HG03571 (cell line): Measurements from ENCODE around the gene KIF13A.
"Not testable (repeated sequence)": the region's sequence is repeated elsewhere in the genome, so short reads cannot be mapped to it uniquely, and the experiment has no call there.

Experiments used
- ATAC-seq: cut with Tn5 transposase; IDR thresholded peaks from one replicate; pipeline ENCODE4 v1.9.1; 2021; ENCODE audit not compliant: unreplicated experiment

Gene KIF13A

DNA sequence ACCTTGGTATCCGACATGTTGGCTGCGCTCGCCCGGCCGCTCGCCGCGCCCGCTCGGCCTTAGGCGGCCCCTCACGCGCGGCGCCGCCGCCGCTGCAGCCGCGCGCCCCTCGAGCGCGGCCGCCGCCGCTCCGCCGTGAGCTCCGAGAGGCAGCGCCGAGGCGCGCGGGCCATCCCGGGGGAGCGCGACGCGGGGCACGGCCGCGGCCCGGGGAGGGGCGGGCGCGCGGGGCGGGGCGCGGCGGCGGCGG is at the start of gene KIF13A:
KIF13A (minus strand) TSS at position 189 of the 250 bp plus-strand sequence; CDS start at position 17, 172 bp downstream.
- peak; percentile 21 for ATAC-seq

- no peak for ATAC-seq
These were observed 49.3 kb upstream of the KIF13A start for GRCh38 chr6:18036781-18037180.

GRCh38 chr6:18035330-18035854 is 48.0 kb upstream of the KIF13A start:
- ATAC-seq, result no peak

- ATAC-seq, result no peak
These were observed 47.4 kb upstream of the KIF13A start for GRCh38 chr6:18034798-18035202.

GRCh38 chr6:18031680-18032256 is 44.3 kb upstream of the KIF13A start:
- ATAC-seq, result no peak

- no peak for ATAC-seq
These were observed 43.8 kb upstream of the KIF13A start for GRCh38 chr6:18031189-18031588.

- no peak for ATAC-seq
These were observed 40.9 kb upstream of the KIF13A start for GRCh38 chr6:18028332-18028731.

DNA sequence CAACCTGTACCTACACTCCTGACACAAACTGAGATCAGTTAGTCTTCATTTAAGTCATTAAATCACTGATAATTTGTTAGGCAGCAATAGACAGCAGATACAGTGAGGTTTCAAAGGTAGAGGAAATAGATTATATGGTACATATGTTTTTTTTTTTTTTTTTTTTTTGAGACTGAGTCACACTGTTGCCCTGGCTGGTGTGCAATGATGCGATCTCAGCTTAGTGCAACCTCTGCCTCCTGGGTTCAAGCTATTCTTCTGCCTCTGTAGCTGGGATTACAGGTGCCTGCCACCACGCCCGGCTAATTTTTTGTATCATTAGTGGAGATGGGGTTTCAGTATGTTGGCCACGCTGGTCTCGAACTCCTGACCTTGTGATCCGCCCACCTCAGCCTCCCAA is 38.2 kb upstream of the KIF13A start:
- no peak for ATAC-seq

- no peak for ATAC-seq
These were observed 37.4 kb upstream of the KIF13A start for GRCh38 chr6:18024876-18025275.

DNA sequence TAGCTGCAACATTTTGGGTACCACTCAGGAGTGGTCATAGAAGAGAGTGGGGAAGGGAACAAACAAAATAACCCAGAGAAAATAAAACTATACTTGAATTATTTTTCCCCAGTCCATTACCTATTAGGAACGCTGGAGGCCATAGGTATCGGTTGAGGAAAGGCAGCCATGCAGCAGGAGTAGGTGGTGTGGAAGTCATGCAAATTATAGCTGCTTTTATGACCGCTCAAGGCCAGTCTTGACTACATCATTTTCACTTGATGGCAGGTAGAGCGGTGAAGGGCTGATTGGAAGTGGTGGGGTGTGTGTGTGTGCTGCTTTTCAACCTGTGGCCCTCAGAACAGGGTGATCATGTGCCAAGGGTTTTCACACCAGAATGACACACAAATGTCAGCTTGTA is 36.5 kb upstream of the KIF13A start:
- no peak for ATAC-seq

DNA sequence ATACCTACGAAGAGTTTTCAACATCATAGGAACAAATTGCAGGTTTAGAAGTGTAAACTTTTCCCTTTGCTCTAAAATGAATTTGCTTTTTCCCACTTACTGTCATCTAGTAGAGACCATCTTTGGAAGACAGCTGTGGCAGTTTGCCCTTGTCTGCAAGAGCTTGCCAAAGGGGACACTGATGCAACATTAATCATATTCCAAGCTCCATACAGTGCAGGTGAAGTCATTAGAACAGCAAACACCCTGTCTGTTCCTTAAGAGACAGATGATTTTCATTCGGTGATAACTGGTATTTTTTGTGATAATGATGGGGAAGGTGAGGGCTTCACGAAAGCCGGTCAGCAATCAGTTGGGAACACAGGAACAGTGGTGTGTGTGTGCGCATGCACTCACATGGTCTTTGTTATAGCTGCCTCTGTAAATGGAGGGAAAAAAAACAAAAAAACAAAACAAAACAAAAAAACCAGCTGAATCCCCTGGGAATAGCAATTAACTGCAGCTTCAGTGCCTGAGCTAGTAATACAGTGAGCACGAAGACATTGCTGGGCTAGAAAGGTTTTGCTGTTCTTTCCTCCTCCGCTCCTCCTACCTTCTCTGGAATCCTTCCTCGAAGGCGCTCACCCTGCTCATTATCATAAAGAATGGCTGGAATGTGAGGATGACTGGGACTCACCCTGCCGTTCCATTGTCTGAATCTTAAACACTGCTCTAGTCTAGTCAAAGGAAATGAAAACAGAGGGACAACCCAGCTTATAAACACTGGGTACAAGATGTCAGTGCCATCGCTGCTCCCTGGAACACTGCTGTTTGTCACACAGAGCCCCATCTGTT is 35.2 kb upstream of the KIF13A start:
- ATAC-seq, result no peak

- no peak for ATAC-seq
These were observed 33.9 kb upstream of the KIF13A start for GRCh38 chr6:18021166-18021850.

DNA sequence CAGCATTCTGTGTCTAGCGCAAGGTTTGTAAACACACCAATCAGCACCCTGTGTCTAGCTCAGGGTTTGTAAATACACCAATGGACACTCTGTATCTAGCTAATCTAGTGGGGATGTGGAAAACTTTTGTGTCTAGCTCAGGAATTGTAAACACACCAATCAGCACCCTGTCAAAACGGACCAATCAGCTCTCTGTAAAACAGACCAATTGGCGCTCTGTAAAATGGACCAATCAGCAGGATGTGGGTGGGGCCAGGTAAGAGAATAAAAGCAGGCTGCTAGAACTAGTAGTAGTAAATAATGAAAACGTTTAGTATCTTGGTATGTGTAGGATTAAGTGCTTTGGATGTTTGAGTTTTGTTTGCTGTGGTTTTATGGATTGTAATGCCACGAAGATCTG is 33.1 kb upstream of the KIF13A start:
- ATAC-seq, result not testable (repeated sequence)

DNA sequence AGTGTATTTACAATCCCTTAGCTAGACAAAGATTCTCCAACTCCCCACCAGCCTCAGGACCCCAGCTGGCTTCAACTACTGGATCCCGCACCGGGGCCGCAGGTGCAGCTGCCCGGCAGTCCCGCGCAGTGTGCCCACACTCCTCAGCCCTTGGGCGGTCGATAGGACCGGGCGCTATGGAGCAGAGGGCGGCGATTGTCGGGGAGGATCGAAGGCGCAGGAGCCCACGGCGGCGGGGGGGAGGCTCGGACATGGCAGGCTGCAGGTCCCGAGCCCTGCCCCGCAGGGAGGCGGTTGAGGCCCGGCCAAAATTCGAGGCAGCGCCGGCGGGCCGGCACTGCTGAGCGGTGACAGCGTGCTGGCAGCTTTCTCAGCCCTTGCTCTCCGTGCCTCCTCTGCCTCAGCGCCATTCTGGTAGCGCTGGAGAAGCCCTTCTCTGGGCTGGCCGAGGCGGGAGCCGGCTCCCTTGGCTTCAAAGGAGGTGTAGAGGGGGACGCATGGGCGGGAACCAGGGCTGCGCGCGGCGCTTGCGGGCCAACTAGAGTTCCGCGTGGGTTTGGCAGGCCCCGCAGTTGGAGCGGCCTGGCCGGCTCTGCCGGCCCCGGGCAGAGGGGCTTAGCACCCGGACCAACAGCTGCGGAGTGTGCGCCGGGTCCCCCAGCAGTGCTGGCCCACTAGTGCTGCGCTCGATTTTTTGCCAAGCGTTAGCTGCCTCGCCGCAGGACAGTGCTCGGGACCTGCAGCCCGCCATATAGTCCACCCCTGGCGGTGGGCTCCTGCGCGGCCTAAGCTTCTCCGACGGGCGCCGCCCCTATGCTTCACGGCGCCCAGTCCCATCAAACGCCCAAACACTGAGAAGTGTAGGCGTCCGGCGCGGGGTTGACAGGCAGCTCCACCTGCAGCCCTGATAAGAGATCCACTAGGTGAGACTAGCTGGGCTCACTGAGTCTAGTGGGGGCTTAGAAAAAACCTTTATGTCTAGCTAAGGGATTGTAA is 32.4 kb upstream of the KIF13A start:
- ATAC-seq, result no peak

GRCh38 chr6:18019133-18019532 is 31.7 kb upstream of the KIF13A start:
- ATAC-seq, result not testable (repeated sequence)

GRCh38 chr6:18016698-18017097 is 29.3 kb upstream of the KIF13A start:
- ATAC-seq, result no peak

DNA sequence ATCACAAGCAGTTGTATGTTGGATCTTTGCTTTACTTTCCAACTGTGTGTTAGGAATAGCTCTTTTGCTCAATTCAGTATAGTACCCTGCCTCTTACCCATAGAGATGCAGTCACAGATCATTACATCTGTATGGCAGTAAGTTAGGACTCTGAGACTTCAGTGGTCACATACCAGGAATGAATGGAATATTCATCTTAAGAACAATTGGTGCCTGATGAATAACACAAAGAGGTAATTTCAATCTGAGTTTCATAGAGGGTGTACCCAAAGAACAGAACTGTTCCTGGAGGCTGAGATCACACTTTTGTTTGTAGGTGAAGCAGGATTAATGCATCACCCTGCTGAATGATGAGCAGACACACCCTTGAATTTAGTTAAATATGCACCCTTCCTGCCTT is 28.7 kb upstream of the KIF13A start:
- no peak for ATAC-seq

- ATAC-seq, result no peak
These were observed 23.9 kb upstream of the KIF13A start for GRCh38 chr6:18011287-18011686.

- not testable (repeated sequence) for ATAC-seq
These were observed 23.1 kb upstream of the KIF13A start for GRCh38 chr6:18010540-18010939.

DNA sequence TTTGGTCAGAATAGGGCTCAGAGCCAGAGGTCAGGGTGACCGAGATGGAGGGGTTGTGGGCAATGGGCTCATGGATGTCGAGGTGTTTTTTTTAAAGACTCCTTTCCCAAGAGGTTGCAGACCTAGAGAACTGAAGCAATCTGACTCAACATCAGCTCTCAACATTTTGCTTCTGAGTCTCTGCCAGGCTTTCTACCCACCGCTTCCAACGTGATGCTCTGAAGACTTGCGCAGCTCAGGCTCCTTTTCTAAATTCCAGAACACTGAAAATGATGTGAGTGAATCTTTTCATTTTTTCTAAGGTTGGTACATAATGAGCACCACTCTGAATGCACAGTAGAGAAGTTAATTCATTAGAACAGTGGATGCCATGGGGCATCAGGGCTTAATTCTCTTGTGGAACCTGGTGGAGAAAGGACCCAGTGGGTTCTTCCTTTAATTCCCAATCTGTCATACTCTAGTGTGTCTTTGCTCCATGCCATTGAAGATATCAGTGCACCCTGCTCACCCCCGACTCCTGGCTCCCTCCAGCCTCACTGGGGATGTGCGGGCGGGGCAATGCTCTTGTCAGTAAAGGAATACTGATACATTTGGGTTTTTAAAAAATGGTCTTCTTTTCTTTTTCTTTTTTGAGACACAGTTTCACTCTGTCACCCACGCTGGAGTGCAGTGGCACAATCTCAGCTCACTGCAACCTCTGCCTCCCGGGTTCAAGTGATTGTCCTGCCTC is 17.0 kb upstream of the KIF13A start:
- ATAC-seq, result no peak
